DMS 273 (cell line): ENCODE results near the gene ZDHHC14.
A peak's percentile ranks its signal among the peaks of the same experiment; 100 is the strongest.

Experiments used
- DNase-seq: peaks from one replicate; lab custom pipeline; 2025; ENCODE audit not compliant: unreplicated experiment; lab: John Stamatoyannopoulos, UW

Gene ZDHHC14

GRCh38 chr6:157656437-157656997 lies 275.5 kb downstream of the ZDHHC14 start:
- peak; percentile 18 for DNase-seq

- DNase-seq: peak; percentile 15
Measured at GRCh38 chr6:157657754-157658153, 276.8 kb downstream of the ZDHHC14 start.

- no peak for DNase-seq
Measured at GRCh38 chr6:157658301-157658700, 277.3 kb downstream of the ZDHHC14 start.

GRCh38 chr6:157659536-157660271 lies 278.7 kb downstream of the ZDHHC14 start:
- DNase-seq: no peak

GRCh38 chr6:157660414-157660813 lies 279.4 kb downstream of the ZDHHC14 start:
- no peak for DNase-seq

GRCh38 chr6:157661652-157662051 lies 280.7 kb downstream of the ZDHHC14 start:
- DNase-seq: no peak

GRCh38 chr6:157663261-157663660 lies 282.3 kb downstream of the ZDHHC14 start:
- no peak for DNase-seq

GRCh38 chr6:157665180-157665579 lies 284.2 kb downstream of the ZDHHC14 start:
- DNase-seq: no peak

- no peak for DNase-seq
Measured at GRCh38 chr6:157666729-157667128, 285.7 kb downstream of the ZDHHC14 start.

- peak; percentile 80 for DNase-seq
Measured at GRCh38 chr6:157667211-157668008, 286.4 kb downstream of the ZDHHC14 start.

- DNase-seq: no peak
Measured at GRCh38 chr6:157668009-157668401, 287.0 kb downstream of the ZDHHC14 start.

- DNase-seq: no peak
Measured at GRCh38 chr6:157668713-157669112, 287.7 kb downstream of the ZDHHC14 start.

GRCh38 chr6:157669323-157669722 lies 288.3 kb downstream of the ZDHHC14 start:
- DNase-seq: no peak

- DNase-seq: peak; percentile 33
Measured at GRCh38 chr6:157669747-157670216, 288.8 kb downstream of the ZDHHC14 start.

- DNase-seq: no peak
Measured at GRCh38 chr6:157670466-157671186, 289.6 kb downstream of the ZDHHC14 start.

GRCh38 chr6:157672726-157673412 lies 291.9 kb downstream of the ZDHHC14 start:
- DNase-seq: no peak

- no peak for DNase-seq
Measured at GRCh38 chr6:157673596-157673995, 292.6 kb downstream of the ZDHHC14 start.

- DNase-seq: no peak
Measured at GRCh38 chr6:157674061-157674460, 293.1 kb downstream of the ZDHHC14 start.

- DNase-seq: no peak
Measured at GRCh38 chr6:157675831-157676230, 294.8 kb downstream of the ZDHHC14 start.

GRCh38 chr6:157676241-157676640 lies 295.3 kb downstream of the ZDHHC14 start:
- DNase-seq: no peak

- DNase-seq: no peak
Measured at GRCh38 chr6:157677235-157677634, 296.2 kb downstream of the ZDHHC14 start.
